GM23248 (cell line): ENCODE measurements around the gene TMEM123. TPM values are rescaled to one million over a fixed set of nuclear protein-coding genes. Genes with fewer than 3 reads are reported as not detected.

Experiments
- DNase-seq: peaks from one replicate; pipeline ENCODE4 v3.0.0-alpha.2; 2015
- H2AFZ ChIP-seq: fragments of 200-600 bp; sonication (generic); 2 replicates; pipeline ENCODE4 v1.6.1; 2016; ENCODE audit warnings: antibody characterized with exemption
- H3F3A ChIP-seq: fragments of 200-600 bp; sonication (generic); 2 replicates; pipeline ENCODE4 v1.6.1; 2016; ENCODE audit warnings: mild to moderate bottlenecking, antibody characterized with exemption, mixed run types; ENCODE audit not compliant: insufficient read depth
- H3K27ac ChIP-seq: fragments of 200-600 bp; sonication (generic); 2 replicates; pipeline ENCODE4 v1.5.1; 2016; ENCODE audit warnings: mild to moderate bottlenecking
- H3K27me3 ChIP-seq: fragments of 200-600 bp; sonication (generic); replicated peaks from 2 replicates; pipeline ENCODE4 v1.6.1; 2016; ENCODE audit warnings: mild to moderate bottlenecking; ENCODE audit not compliant: insufficient read depth
- H3K36me3 ChIP-seq: fragments of 200-600 bp; sonication (generic); 2 replicates; pipeline ENCODE4 v1.6.1; 2016; ENCODE audit warnings: low read depth, mild to moderate bottlenecking
- H3K4me1 ChIP-seq: fragments of 200-600 bp; sonication (generic); 2 replicates; pipeline ENCODE4 v1.6.1; 2016; ENCODE audit warnings: mild to moderate bottlenecking; ENCODE audit not compliant: insufficient read depth
- H3K4me2 ChIP-seq: fragments of 200-600 bp; sonication (generic); one replicate; pipeline ENCODE4 v1.6.1; 2016; ENCODE audit warnings: mild to moderate bottlenecking; ENCODE audit not compliant: unreplicated experiment
- H3K4me3 ChIP-seq: fragments of 200-600 bp; sonication (generic); 2 replicates; pipeline ENCODE4 v1.5.1; 2016; ENCODE audit warnings: mild to moderate bottlenecking
- H3K79me2 ChIP-seq: fragments of 200-600 bp; sonication (generic); 2 replicates; pipeline ENCODE4 v1.6.1; 2016; ENCODE audit warnings: mild to moderate bottlenecking; ENCODE audit not compliant: insufficient read depth
- H3K9ac ChIP-seq: fragments of 200-600 bp; sonication (generic); 2 replicates; pipeline ENCODE4 v1.6.1; 2016; ENCODE audit warnings: mild to moderate bottlenecking
- H3K9me2 ChIP-seq: fragments of 200-600 bp; sonication (generic); 2 replicates; pipeline ENCODE4 v1.6.1; 2016; ENCODE audit warnings: mixed run types, mild to moderate bottlenecking, moderate library complexity; ENCODE audit not compliant: insufficient read depth
- H3K9me3 ChIP-seq: fragments of 200-600 bp; sonication (generic); one replicate; pipeline ENCODE4 v1.6.1; 2017; ENCODE audit warnings: low read depth
- H4K20me1 ChIP-seq: fragments of 200-600 bp; sonication (generic); 2 replicates; pipeline ENCODE4 v1.6.0; 2016; ENCODE audit not compliant: insufficient read depth
- EZH2 ChIP-seq: fragments of 200-600 bp; sonication (generic); IDR thresholded peaks from 2 replicates; pipeline ENCODE4 v1.6.1; 2018; ENCODE audit warnings: antibody characterized with exemption, mild to moderate bottlenecking; ENCODE audit not compliant: insufficient read depth, poor library complexity, severe bottlenecking
- EZH2phosphoT487 ChIP-seq: fragments of 200-600 bp; sonication (generic); IDR thresholded peaks from 2 replicates; pipeline ENCODE4 v1.6.1; 2018; ENCODE audit warnings: antibody characterized with exemption, moderate library complexity, mild to moderate bottlenecking, low read depth; ENCODE audit not compliant: insufficient read depth
- WGBS, 2 experiments: methylation state at CpG; one replicate each; pipeline ENCODE4 v1.1.6; 2015 to 2017; ENCODE audit warnings: low lambda C conversion rate in 2 of 2, low coverage in 1 of 2; ENCODE audit errors: missing lambda C conversion rate in 2 of 2; 5-methylcytosine and 5-hydroxymethylcytosine counted together
- in situ Hi-C: fragments of 300-500 bp; cut with MboI; formaldehyde crosslinking; loops from 2 replicates; pipeline ENCODE4 v1.15.0; 2020
- polyA plus RNA-seq: library from polyadenylated mRNA; unstranded; fragments of >200 nt; fragmentation: Nextera tagmentation; extraction: Ambion mirVana; gene quantifications from 2 replicates; pipeline ENCODE4 v1.2.1, GENCODE V29; 2016
- total RNA-seq: library from RNA; depleted of rRNA; stranded (reverse); fragments of >200 nt; shearing (Covaris generic); gene quantifications from 2 replicates; pipeline ENCODE4 v1.2.3, GENCODE V29; 2014

TMEM123 gene
- total and polyA plus RNA-seq, 2 experiments from 2014 or later = 106 to 113 TPM

- H3K4me2 ChIP-seq = no peak overlapping the region
- no peak overlapping the region for H3K27ac ChIP-seq
- no peaks in the 10 kb centered on the region for H3K4me1 ChIP-seq
- H3K79me2 ChIP-seq = peaks cover 56% of the 10 kb centered on the region
- DNase-seq = no peak
- no peak overlapping the region for H3K4me3 ChIP-seq
- no peaks in the 10 kb centered on the region for H3K9me2 ChIP-seq
- in situ Hi-C loops = no loop called here
- no peaks in the 10 kb centered on the region for H3K9me3 ChIP-seq
- H3K27me3 ChIP-seq = no peaks in the 10 kb centered on the region
- H3F3A ChIP-seq = peaks cover 23% of the 10 kb centered on the region; the same call in 1 of the 2 replicates
- peaks cover 35% of the 10 kb centered on the region for H3K36me3 ChIP-seq
- H2AFZ ChIP-seq = no peak overlapping the region
- no peak for TF ChIP-seq EZH2phosphoT487
- no peak for TF ChIP-seq EZH2
- no peaks in the 10 kb centered on the region for H4K20me1 ChIP-seq
- no peak overlapping the region for H3K9ac ChIP-seq
- 97 to 98% methylated on average over 3 of the region's 3 CpGs for WGBS, 2 experiments
These were observed 84.1 kb downstream of the TMEM123 start for GRCh38 chr11:102368472-102368871.

- Histone ChIP-seq H3F3A (peaks cover 23% of the 10 kb centered on the region; the same call in 1 of the 2 replicates), H3K79me2 (peaks cover 64% of the 10 kb centered on the region), H3K4me3 (no peak overlapping the region), H3K27me3 (no peaks in the 10 kb centered on the region), H3K36me3 (peaks cover 46% of the 10 kb centered on the region), H3K9ac (no peak overlapping the region), H2AFZ (no peak overlapping the region), H3K4me1 (no peaks in the 10 kb centered on the region), H3K27ac (no peak overlapping the region), H3K4me2 (no peak overlapping the region), H3K9me3 (no peaks in the 10 kb centered on the region), H3K9me2 (no peaks in the 10 kb centered on the region), H4K20me1 (no peaks in the 10 kb centered on the region)
- WGBS, 2 experiments = 69 to 72% methylated on average over 6 of the region's 6 CpGs
- in situ Hi-C loops = no loop called here
- DNase-seq = peak; percentile 40
- TF ChIP-seq EZH2 = no peak
- TF ChIP-seq EZH2phosphoT487 = no peak
These were observed 85.2 kb downstream of the TMEM123 start for GRCh38 chr11:102367364-102367763.

GRCh38 chr11:102364991-102365390 lies 87.6 kb downstream of the TMEM123 start:
- WGBS, 2 experiments = 58 to 65% methylated on average over 1 of the region's 1 CpG
- Histone ChIP-seq H3K9me3 (no peaks in the 10 kb centered on the region), H2AFZ (no peak overlapping the region), H4K20me1 (no peaks in the 10 kb centered on the region), H3K4me1 (no peaks in the 10 kb centered on the region), H3K36me3 (peaks cover 58% of the 10 kb centered on the region), H3K4me2 (no peak overlapping the region), H3K27ac (no peak overlapping the region), H3K4me3 (no peak overlapping the region), H3F3A (peaks cover 23% of the 10 kb centered on the region; the same call in 1 of the 2 replicates), H3K9ac (no peak overlapping the region), H3K9me2 (no peaks in the 10 kb centered on the region), H3K27me3 (no peaks in the 10 kb centered on the region), H3K79me2 (peaks cover 88% of the 10 kb centered on the region)
- in situ Hi-C loops = no loop called here
- TF ChIP-seq EZH2phosphoT487 (no peak), EZH2 (no peak)
- no peak for DNase-seq

DNA sequence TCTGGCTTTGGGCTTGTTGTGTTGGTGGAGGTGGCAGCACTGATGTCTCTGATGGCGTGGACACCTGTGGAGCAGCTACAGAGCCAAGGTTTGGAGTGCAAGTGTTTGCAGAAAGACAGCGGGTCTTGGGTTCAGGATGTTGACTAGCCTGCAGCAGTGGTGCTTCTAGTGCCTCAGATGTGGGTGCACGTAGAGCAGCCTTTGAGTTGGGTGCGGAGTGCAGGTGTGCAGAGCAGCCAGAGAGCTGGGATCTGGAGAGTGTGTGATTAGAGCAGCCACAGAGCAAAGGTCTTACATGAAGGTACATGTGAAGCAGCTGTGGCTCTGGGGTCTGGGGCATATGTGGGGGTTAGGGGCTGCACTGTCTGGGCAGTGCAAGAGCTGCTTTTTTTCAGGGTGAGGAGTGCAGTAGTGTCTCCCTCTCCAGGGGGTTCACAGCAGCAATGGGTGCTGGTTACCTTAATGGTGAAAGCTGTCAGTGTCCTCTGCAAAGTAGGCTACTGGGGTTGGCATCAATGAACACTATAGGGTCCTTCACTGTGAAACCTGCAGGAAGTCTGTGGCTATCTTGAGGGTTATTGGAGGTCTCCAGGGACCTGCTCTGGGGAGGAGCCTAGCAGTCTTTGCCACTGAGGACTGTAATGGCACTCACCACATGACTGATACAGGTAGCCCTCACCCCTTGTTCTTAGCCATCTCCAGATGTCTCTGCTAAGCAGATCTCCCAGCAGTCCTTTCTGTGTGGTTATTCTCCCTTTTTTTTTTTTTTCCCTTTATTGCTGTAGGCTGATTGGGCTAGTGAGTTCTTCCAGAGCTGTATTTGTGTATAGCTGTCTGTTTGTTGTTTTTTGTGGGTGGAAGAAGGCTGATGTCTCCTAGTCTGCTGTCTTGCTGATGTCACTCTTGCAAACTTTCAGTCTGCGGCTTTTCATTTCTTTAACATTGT lies 91.2 kb downstream of the TMEM123 start:
- Histone ChIP-seq H3K4me2 (no peak overlapping the region), H3K79me2 (peaks cover 98% of the 10 kb centered on the region), H3K9ac (no peak overlapping the region), H3K4me1 (0 out of 2 replicates have a peak, but pooled peaks cover 8% of the 10 kb centered on the region), H3K9me2 (no peaks in the 10 kb centered on the region), H3K9me3 (no peaks in the 10 kb centered on the region), H3F3A (peaks cover 18% of the 10 kb centered on the region; the same call in 1 of the 2 replicates), H3K36me3 (peaks cover 50% of the 10 kb centered on the region), H4K20me1 (no peaks in the 10 kb centered on the region), H3K27ac (no peak overlapping the region), H2AFZ (no peak overlapping the region), H3K4me3 (no peak overlapping the region), H3K27me3 (no peaks in the 10 kb centered on the region)
- 90 to 92% methylated on average over 5 of the region's 5 CpGs for WGBS, 2 experiments
- DNase-seq = peak; percentile 39
- in situ Hi-C loops = no loop called here
- TF ChIP-seq EZH2 (no peak), EZH2phosphoT487 (no peak)
